GM12801 (cell line): ENCODE data around the gene IL4I1.

ENCODE experiments used
- TF ChIP-seq, protein P1 (sequence below): IDR thresholded peaks from one replicate; pipeline ENCODE4 v1.5.1; 2011; ENCODE audit warnings: control low read depth; ENCODE audit not compliant: insufficient read length; ENCODE audit errors: extremely low read depth

Gene IL4I1

DNA sequence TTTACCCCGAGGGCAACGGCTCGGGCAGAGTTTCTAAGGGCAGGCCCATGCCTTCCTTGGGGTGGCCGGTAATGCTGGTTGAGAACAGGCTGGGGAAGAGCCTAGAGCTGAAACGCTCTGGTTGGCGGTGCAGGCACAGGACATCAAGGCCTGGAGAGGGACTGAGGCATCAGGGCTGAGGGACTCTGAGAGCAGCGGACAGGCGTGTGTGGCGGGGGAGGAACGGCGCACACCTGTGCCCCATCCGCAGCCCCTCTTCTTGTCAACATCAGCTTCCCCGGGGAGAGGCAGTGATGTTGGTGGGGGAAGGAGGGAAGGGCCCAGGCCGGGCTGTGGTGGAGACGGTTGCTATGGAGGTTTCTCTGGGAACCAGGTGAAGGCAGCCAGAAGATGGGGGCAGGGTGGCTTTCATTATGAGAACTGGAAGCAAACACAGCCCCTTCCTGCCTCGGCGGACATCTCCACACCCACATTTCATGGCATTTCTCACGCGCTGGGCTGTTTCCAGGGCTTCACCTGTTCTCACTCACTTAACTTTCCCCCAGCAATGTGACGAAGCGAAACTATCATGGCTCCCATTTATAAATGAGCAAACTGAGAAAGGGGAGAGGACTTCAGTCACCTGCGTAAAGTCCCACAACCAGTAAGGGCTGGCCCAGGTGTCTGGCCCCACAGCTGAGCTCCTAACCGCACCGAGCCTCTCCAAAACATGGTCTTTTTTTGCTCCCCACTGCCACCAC lies 24.1 kb upstream of the IL4I1 start:
- TF ChIP-seq, protein P1, sequence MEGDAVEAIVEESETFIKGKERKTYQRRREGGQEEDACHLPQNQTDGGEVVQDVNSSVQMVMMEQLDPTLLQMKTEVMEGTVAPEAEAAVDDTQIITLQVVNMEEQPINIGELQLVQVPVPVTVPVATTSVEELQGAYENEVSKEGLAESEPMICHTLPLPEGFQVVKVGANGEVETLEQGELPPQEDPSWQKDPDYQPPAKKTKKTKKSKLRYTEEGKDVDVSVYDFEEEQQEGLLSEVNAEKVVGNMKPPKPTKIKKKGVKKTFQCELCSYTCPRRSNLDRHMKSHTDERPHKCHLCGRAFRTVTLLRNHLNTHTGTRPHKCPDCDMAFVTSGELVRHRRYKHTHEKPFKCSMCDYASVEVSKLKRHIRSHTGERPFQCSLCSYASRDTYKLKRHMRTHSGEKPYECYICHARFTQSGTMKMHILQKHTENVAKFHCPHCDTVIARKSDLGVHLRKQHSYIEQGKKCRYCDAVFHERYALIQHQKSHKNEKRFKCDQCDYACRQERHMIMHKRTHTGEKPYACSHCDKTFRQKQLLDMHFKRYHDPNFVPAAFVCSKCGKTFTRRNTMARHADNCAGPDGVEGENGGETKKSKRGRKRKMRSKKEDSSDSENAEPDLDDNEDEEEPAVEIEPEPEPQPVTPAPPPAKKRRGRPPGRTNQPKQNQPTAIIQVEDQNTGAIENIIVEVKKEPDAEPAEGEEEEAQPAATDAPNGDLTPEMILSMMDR: no peak

- TF ChIP-seq, protein P1: no peak
Observed at GRCh38 chr19:49918089-49918488, 21.4 kb upstream of the IL4I1 start.

- TF ChIP-seq, protein P1: no peak
Observed at GRCh38 chr19:49916839-49917733, 20.4 kb upstream of the IL4I1 start.

DNA sequence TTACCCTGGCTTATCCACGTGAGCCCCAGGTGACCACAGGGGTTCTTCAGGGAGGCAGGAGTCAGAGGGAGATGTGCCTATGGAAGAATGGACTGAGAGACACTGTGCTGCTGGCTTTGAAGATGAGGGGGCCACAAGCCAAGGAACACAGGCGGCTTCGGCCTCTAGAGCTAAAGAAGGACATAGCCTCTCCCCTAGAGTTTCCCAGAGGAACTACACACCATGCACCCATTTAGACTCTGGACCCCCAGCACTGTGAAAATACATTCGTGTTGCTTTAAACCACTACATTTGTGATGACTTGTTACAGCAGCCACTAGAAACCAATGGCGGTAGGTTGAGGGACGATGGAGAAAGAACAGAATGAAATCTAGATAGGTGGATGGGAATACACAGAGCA lies 18.6 kb upstream of the IL4I1 start:
- TF ChIP-seq, protein P1: no peak

DNA sequence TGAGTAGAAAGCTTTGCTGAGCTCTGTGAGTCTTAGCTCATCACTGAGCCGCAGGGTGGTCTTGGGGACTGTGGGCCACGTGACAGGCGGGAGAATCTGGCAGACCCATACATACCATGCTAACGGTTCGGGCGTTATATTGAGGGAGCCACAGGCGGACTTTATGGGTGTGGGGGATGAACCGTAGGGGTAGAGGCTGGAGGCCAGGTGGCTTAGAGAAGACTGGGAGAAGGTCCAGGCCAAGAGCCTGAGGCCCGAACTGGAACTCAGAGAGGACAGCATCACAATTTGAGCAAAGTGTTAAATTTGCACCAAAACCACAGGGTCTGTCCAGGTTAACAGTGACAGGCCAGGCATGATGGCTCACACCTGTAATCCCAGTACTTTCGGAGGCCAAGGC lies 17.0 kb upstream of the IL4I1 start:
- TF ChIP-seq, protein P1: no peak

- TF ChIP-seq, protein P1: no peak
Observed at GRCh38 chr19:49912965-49913685, 16.4 kb upstream of the IL4I1 start.
